Left hindlimb (tissue), 1 donor: ENCODE measurements around the gene COPE.
"Not testable (repeated sequence)": the region's sequence is repeated elsewhere in the genome, so short reads cannot be mapped to it uniquely, and the experiment has no call there.

ENCODE experiments used
- DNase-seq: peaks from one replicate; pipeline ENCODE4 v3.0.0-alpha.2; 2018

COPE gene

GRCh38 chr19:18939922-18940768, 21.0 kb upstream of the COPE start:
- DNase-seq = peak; percentile 70

GRCh38 chr19:18939163-18939562, 20.0 kb upstream of the COPE start:
- no peak for DNase-seq

- no peak for DNase-seq
Measured at GRCh38 chr19:18933297-18933696, 14.1 kb upstream of the COPE start.

DNA sequence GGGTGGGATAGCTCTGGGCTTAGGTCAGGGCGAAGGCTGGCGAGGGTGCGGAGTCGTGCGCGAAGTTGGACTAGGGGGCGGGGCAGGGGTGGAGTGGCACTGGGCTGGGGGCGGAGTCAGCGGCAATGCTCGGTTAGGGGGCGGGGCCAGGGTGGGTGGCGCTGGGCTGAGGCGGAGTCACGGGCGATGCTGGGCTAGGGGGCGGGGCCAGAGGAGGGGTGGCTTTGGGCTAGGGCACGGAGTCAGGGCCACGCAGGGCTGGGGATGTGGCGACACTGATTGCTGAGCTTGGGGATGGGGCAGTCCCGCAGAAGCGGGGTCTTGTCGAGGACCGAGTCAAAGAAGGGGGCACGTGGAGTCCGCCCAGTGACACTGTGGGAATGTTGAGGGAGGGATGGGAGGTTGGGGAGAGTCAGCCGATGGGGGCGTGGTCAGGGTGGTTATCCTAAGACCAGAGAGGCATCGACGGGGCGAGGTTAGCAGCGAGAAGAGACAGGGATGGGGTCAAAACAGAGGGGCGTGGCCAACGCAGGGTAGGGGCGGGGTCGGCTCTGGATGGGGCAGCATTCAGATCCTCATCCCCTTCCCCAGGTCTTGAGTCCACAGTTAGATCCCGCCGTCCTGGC, 13.1 kb upstream of the COPE start:
- DNase-seq = peak; percentile 73

DNA sequence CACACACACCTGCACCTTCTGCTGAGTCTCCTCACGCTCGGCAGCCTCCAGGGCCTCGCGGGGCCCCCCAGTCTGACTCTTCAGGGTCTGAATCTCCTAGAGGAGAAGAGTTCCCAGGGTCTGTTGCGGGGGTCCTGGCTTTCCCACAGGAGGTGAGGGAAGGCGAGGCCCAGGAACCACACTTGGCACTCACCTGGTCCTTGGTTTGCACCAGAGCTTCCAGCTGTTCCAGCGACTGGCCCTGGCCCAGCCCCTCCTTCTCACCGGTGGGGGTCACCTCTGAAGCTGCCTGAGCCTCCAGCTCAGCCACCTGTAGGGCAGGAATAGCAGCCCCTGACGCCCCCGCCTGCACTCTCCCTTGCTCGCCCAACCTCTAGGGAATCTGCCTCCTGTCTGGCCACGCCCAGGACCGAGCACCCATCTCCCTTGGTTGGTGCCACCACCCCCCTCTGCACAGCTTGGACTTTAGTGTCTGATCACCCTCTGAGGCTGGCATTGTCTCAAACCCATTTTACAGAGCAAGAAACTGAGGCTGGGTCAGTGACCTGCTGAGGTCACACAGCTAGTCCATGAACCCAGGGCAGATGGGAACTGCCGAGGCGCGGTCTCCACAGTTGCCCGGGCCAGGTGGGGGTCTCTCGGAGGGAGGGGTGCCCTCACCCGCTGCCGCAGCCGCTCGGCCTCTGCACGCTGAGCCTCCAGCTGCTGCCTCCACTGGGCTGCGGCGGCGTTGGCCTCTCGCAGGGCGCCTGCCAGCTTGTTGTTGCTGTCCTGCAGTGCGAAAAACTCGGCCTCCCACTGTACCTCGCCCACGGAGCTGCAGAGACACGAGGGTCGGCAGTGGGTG, 12.4 kb upstream of the COPE start:
- no peak for DNase-seq

DNA sequence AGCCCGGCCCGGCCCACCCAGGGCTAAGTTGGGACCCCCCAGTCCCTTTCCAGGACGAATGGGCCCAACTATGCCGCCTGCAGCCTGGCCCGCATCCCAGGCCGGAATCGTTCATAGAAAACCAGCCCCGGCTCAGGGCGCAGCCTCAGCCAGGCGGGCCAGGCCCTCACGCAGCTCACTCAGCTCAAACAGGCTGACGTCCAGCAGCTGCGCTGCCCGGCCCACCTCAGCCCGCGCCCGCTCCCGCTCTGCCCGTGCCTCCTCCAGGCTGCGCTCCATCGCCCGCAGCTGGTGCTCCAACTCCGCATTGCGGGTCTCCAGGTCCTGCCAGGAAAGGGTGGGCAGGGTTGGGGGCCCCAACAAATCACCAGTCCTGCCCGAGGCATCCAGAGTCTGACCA, 10.1 kb upstream of the COPE start:
- no peak for DNase-seq

DNA sequence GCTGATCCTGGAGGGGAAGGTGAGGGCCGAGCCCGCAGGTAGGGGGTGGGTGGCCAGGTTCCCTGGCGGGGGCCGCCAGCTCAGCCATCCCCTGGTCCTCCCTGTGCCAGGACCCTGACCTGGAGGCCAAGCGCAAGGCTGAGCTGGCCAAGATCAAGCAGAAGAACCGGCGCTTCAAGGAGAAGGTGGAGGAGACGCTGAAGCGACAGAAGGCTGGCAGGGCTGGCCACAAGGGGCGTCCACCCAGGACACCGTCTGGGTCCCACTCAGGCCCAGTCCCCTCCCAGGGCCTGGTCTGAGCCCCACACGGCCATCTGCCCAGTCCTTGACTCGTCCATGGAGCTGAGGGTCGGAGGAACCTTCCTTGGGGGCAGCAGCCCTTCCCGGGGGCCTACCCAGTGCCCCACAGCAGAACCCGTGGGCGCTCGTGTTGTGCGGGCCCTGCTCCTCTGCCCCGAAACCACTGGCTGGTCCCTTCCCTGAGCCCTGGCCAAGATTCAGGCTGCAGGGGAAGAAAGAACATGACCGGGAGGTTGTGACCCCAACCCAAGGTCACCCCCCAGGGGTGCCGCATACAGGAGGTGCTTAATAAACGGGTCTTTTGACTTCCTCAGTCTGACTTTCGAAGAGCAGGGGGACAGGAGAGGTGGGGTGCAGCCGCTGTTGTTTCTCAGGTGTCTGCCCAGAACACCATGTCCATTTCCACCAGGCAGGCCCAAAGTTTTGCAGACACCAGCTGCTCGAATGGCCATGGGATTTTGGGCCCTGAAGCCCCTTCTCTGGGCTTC, 9.0 kb upstream of the COPE start:
- no peak for DNase-seq

DNA sequence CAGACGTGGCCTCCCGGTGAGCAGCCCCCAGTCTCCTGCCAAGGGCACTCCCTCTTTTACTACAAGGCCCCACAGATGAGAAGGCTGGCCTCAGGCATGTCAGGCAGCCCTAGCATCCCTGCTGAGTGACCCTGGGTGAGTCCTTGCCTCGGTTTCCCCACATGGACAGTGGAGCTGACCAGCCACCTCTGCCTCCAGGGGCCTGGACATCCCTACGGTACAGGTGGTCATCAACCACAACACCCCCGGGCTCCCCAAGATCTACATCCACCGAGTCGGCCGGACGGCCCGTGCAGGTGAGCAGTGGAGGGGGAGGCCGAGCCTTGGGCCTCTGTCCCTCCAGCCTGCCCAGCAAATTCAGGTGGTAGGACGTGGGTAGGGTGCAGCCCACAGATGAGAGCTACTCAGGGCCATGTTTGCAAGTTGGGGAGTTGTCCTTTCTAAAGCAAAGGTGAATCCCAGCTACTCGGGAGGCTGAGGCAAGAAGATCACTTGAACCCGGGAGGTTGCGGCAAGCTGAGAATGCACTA, 5.6 kb upstream of the COPE start:
- DNase-seq = no peak

DNA sequence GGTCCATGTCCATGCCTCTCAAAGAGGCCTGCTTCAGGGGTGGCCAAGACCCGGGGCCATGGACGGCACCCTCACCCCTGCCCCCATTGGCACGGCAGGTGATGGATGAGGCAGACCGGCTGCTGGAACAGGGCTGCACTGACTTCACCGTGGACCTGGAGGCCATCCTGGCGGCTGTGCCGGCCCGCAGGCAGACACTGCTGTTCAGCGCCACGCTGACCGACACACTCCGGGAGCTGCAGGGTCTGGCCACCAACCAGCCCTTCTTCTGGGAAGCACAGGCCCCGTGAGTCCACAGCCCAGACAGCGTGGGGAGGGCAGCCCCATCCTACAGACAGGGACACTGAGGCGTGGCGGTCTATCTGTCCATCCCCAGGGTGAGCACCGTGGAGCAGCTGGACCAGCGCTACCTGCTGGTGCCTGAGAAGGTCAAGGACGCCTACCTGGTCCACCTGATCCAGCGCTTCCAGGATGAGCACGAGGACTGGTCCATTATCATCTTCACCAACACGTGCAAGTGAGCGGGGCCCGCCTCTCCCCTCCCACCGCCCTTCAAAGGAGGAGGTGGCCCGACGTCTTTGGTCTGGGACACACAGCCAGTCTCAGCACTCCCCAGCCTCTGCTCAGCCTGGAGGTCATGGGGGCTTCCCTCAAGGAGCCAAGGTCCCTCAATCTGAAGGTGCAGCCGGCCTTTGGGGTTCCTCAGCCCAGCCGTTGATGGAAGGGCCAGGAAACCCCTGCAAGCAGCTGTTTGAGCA, 3.2 kb upstream of the COPE start:
- DNase-seq = peak; percentile 33

DNA sequence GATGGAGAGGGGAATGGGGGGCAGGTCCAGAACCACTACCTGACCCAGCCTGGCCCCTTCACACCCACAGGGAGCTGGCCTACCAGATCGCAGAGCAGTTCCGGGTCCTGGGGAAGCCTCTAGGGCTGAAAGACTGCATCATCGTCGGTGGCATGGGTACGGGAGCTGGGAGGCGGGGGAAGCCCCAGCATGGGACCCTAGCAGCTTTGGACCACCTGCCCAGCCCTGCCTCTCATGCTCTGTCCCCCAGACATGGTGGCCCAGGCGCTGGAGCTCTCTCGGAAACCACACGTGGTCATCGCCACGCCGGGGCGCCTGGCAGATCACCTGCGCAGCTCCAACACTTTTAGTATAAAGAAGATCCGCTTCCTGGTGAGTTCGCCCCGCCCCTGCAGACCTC, 2.4 kb upstream of the COPE start:
- DNase-seq = peak; percentile 25

DNA sequence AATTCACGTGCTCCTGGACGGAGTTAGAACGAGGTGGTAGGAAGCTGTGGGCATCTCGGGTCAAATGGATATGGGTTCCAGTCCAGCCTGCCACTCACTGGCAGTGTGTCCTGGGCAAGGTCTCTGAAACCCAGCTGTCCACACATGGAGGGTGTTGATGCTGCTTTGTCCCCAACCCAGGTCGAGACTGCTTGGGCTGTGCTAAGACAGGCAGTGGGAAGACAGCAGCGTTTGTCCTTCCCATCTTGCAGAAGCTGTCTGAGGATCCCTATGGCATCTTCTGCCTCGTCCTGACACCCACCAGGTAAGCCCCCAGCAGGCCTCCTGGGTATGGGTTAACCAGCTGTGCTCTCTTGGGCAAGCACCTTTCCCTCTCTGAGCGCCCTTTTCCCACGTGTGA, 1.2 kb upstream of the COPE start:
- no peak for DNase-seq

GRCh38 chr19:18919900-18920214, 670 bp upstream of the COPE start:
- DNase-seq = no peak

GRCh38 chr19:18917593-18917992, 1.6 kb downstream of the COPE start:
- DNase-seq = not testable (repeated sequence)

DNA sequence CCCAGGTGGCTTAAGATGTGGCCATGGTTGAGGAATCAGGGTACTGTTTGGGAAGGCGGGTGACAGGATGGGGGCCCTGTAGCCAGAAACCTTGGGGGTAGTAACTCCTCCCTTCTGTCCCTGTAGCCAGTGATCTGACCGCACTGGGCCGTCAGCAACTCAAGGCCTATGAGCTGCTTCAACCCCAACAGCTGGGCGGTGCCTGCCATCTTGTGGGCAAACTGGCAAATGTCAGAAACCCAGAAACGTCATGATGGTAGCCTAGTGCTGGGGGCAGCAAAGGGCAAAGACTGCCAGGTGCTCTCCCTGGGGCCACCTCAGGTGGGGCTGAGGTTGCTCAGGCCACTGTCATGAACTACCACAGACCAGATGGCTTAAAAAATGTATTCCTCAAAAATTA, 3.5 kb downstream of the COPE start:
- no peak for DNase-seq

- no peak for DNase-seq
Measured at GRCh38 chr19:18913466-18913865, 5.7 kb downstream of the COPE start.

DNA sequence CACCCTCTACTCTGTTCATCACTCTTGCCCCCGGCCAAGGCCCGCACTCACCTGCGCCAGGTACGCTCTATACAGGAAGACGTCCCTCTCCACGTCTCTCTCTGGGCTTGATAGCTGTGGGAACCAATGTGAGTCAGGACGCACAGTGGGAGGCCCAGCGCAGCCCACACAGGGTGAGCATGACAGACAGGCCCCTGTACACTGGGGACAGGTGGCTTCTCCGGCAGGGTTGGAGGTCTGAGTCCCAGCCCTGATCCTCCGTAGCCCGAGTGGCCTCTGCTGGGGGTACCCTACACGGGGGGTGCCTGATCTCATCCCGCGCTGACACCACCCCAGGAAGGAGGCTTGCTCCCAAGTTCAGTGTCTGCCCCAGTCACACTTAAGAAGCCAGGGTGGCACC, 6.3 kb downstream of the COPE start:
- no peak for DNase-seq

DNA sequence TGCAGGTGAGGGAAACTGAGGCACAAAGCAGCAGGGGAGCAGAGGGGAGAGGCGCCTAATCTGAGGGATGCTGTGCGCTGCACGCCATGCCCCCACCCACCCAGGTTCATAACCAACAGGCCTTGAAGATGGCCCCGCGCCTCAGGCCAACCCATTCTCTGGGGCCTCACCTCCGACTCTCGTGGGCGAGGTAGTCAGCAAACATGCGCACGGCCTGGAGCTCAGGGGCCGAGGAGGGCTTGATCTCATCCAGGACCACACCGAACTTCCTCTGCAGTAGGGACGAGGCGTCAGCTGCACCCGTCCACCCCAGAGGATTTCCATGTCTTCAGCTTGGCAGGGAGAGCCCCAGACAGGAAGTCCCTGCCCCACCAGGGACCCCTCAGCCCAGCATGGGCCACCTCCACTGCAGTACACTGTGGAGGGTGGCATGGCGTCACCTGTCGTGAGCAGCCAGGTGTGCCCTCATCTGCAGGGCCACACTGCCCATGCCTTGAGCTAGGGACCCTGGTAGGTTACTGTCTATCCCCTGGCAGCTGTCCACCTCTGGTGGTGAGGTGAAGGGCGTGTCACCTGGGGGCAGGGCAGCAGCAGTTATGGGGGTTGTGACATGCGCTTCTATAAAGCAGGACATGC, 8.3 kb downstream of the COPE start:
- no peak for DNase-seq

DNA sequence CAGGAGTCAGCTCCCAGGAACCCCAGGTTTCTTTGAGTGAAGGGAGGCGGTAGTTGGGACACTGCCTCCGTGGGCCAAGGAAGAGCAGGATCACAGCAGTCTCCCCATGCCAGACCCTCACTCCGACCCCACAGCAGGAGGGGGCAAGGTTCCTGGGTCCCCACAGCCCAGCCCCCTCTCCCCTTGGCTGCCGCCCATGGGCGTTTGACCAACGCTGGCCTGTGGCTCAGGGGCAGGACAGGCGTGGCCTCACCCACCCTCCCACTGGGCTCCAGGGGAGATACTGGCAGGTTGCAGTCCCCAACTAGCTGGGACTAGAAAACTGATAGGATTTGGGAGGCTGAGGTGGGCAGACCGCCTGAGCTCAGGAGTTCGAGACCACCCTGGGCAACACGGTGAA, 9.2 kb downstream of the COPE start:
- DNase-seq = no peak

DNA sequence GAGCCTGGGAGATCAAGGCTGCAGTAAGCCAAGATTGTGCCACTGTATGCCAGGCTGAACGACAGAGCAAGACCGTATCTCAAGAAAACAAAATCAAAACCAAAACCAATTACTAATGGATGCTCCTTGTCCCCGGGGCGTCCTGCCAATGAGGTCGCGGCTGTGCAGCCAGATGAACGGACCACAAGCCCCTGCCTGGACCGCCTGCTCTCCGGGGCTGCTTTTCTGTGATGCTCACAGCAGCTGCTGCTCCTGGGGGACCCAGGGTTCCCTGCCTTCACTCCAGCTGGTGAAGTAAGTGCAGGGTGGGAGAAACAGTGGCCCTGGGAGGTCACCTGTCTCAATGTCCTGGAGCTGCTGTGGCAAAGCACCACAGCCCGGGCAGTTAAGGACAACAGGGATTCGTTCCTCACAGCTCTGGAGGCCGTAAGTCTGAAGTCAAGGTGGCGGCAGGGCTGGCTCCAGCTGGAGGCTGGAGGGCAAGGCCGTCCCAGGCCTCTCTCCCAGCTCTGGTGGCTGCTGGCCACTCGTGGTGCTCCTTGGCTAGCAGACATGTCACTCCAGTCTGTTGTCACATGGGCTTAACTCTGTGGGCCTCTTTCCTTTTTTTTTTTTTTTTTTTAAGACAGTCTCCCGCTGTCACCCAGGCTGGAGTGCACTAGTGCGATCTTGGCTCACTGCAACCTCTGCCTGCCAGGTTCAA, 10.1 kb downstream of the COPE start:
- no peak for DNase-seq

- DNase-seq = no peak
Measured at GRCh38 chr19:18906605-18907519, 12.3 kb downstream of the COPE start.
